Fibroblast of the conjunctiva (primary cell): ENCODE measurements around the gene IL1RAPL1.

Source experiments
- DNase-seq: peaks from one replicate; pipeline ENCODE4 v3.0.0-alpha.2; 2010; ENCODE audit warnings: low read depth

The IL1RAPL1 gene

GRCh38 chrX:29432534-29432933 is 845.3 kb downstream of the IL1RAPL1 start:
- DNase-seq, result no peak

- DNase-seq, result no peak
Observed at GRCh38 chrX:29434939-29435338, 847.7 kb downstream of the IL1RAPL1 start.

- no peak for DNase-seq
Observed at GRCh38 chrX:29435396-29435795, 848.1 kb downstream of the IL1RAPL1 start.

GRCh38 chrX:29447867-29448266 is 860.6 kb downstream of the IL1RAPL1 start:
- no peak for DNase-seq

GRCh38 chrX:29453333-29453732 is 866.1 kb downstream of the IL1RAPL1 start:
- DNase-seq, result no peak

GRCh38 chrX:29455702-29456101 is 868.5 kb downstream of the IL1RAPL1 start:
- DNase-seq, result no peak

- no peak for DNase-seq
Observed at GRCh38 chrX:29461039-29461438, 873.8 kb downstream of the IL1RAPL1 start.

GRCh38 chrX:29466456-29466855 is 879.2 kb downstream of the IL1RAPL1 start:
- DNase-seq, result no peak

GRCh38 chrX:29468911-29469494 is 881.8 kb downstream of the IL1RAPL1 start:
- no peak for DNase-seq

GRCh38 chrX:29470030-29470429 is 882.8 kb downstream of the IL1RAPL1 start:
- DNase-seq, result peak; percentile 86

- no peak for DNase-seq
Observed at GRCh38 chrX:29471829-29472228, 884.6 kb downstream of the IL1RAPL1 start.

GRCh38 chrX:29477878-29478277 is 890.6 kb downstream of the IL1RAPL1 start:
- no peak for DNase-seq

- DNase-seq, result peak; percentile 30
Observed at GRCh38 chrX:29478336-29479069, 891.3 kb downstream of the IL1RAPL1 start.

- no peak for DNase-seq
Observed at GRCh38 chrX:29487214-29487613, 900.0 kb downstream of the IL1RAPL1 start.

GRCh38 chrX:29487714-29488113 is 900.5 kb downstream of the IL1RAPL1 start:
- DNase-seq, result no peak

- DNase-seq, result no peak
Observed at GRCh38 chrX:29488919-29489318, 901.7 kb downstream of the IL1RAPL1 start.

- no peak for DNase-seq
Observed at GRCh38 chrX:29490606-29491005, 903.4 kb downstream of the IL1RAPL1 start.

- no peak for DNase-seq
Observed at GRCh38 chrX:29491659-29492058, 904.4 kb downstream of the IL1RAPL1 start.

GRCh38 chrX:29496636-29497180 is 909.5 kb downstream of the IL1RAPL1 start:
- DNase-seq, result no peak

- no peak for DNase-seq
Observed at GRCh38 chrX:29506729-29507128, 919.5 kb downstream of the IL1RAPL1 start.

- no peak for DNase-seq
Observed at GRCh38 chrX:29518100-29518499, 930.9 kb downstream of the IL1RAPL1 start.

GRCh38 chrX:29528281-29528680 is 941.0 kb downstream of the IL1RAPL1 start:
- DNase-seq, result no peak

GRCh38 chrX:29530501-29530900 is 943.3 kb downstream of the IL1RAPL1 start:
- no peak for DNase-seq

GRCh38 chrX:29531336-29531735 is 944.1 kb downstream of the IL1RAPL1 start:
- no peak for DNase-seq
